OCI-LY3 (cell line): ENCODE measurements around the gene BAZ2B.

ENCODE experiments used
- EZH2phosphoT487 ChIP-seq: fragments of 200-600 bp; shearing (Covaris generic); IDR thresholded peaks from 2 replicates; pipeline ENCODE4 v1.6.1; 2018; ENCODE audit warnings: antibody characterized with exemption, mixed run types, low read depth
- TF ChIP-seq, protein P1 (sequence below): fragments of 200-600, 300-600 bp; sonication (generic); IDR thresholded peaks from 2 replicates; pipeline ENCODE4 v1.5.1; 2014; ENCODE audit warnings: antibody characterized with exemption, low read length, low read depth

- TF ChIP-seq, protein P1, sequence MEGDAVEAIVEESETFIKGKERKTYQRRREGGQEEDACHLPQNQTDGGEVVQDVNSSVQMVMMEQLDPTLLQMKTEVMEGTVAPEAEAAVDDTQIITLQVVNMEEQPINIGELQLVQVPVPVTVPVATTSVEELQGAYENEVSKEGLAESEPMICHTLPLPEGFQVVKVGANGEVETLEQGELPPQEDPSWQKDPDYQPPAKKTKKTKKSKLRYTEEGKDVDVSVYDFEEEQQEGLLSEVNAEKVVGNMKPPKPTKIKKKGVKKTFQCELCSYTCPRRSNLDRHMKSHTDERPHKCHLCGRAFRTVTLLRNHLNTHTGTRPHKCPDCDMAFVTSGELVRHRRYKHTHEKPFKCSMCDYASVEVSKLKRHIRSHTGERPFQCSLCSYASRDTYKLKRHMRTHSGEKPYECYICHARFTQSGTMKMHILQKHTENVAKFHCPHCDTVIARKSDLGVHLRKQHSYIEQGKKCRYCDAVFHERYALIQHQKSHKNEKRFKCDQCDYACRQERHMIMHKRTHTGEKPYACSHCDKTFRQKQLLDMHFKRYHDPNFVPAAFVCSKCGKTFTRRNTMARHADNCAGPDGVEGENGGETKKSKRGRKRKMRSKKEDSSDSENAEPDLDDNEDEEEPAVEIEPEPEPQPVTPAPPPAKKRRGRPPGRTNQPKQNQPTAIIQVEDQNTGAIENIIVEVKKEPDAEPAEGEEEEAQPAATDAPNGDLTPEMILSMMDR = no peak
- no peak for TF ChIP-seq EZH2phosphoT487
Measured at GRCh38 chr2:159589286-159589685, 27.1 kb downstream of the BAZ2B start.
